ENCODE measurements around the gene OLFM2.

The OLFM2 gene

DNA sequence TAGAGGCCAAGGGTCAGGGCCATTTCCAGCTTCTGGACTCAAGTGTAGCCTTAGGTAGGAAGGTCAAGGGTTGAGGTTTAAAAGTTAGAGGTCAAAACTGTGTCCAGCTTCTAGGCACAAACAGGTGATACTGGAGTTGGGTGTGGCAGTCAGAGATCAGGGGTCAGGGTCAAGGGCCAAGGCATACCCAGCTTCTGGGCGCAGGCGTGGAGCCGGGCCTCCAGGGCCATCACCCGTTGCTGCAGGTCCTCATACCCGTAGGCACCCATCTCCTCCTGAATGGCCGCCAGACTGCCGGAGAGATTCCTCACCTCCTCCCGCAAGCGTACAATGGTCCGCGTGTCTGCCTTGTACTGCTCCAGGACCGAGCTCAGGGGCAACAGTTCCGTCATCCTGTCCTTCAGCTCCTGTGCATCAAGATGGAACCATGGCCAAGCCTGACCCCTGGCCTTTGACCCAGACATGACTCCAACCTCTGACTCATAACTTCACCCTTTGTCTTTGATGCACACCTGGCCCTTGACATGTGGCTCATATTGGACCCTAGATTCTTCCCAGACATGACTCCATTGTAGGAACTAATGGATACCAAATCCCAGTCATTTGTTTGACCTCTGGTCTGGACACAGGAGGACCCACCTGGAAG, 79.1 kb downstream of the OLFM2 start:
- TF ChIP-seq, protein P1, sequence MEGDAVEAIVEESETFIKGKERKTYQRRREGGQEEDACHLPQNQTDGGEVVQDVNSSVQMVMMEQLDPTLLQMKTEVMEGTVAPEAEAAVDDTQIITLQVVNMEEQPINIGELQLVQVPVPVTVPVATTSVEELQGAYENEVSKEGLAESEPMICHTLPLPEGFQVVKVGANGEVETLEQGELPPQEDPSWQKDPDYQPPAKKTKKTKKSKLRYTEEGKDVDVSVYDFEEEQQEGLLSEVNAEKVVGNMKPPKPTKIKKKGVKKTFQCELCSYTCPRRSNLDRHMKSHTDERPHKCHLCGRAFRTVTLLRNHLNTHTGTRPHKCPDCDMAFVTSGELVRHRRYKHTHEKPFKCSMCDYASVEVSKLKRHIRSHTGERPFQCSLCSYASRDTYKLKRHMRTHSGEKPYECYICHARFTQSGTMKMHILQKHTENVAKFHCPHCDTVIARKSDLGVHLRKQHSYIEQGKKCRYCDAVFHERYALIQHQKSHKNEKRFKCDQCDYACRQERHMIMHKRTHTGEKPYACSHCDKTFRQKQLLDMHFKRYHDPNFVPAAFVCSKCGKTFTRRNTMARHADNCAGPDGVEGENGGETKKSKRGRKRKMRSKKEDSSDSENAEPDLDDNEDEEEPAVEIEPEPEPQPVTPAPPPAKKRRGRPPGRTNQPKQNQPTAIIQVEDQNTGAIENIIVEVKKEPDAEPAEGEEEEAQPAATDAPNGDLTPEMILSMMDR (IDR thresholded peaks at IDR 0.05; ENCODE audit: low read depth, low read length, missing control alignments) = no peak
- no peak overlapping the region for H3K4me3 ChIP-seq (ENCODE audit: low read depth, low read length)
- no peak for DNase-seq (ENCODE audit: low read depth)

DNA sequence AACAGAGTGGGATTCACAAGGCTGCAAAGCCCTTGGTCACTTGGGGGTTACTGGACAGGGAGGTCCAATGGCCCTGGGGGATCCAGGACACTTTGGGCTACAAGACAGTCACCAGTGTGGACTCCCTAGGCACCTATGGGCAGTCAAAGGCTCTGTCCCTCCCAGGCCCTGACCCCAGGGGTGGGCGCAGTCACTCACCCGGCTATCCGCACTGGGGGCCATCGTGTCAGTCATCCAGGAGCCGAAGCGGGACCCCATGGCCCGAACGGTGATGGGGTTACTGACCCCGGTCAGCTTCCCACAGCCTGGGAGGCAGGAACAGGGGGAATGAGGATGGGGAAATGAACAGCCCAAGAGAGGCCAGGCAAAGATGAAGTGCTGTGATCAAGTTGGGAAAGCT, 79.7 kb downstream of the OLFM2 start:
- no peak overlapping the region for H3K4me3 ChIP-seq (ENCODE audit: low read depth, low read length)
- TF ChIP-seq, protein P1 (IDR thresholded peaks at IDR 0.05; ENCODE audit: low read depth, low read length, missing control alignments) = no peak

DNA sequence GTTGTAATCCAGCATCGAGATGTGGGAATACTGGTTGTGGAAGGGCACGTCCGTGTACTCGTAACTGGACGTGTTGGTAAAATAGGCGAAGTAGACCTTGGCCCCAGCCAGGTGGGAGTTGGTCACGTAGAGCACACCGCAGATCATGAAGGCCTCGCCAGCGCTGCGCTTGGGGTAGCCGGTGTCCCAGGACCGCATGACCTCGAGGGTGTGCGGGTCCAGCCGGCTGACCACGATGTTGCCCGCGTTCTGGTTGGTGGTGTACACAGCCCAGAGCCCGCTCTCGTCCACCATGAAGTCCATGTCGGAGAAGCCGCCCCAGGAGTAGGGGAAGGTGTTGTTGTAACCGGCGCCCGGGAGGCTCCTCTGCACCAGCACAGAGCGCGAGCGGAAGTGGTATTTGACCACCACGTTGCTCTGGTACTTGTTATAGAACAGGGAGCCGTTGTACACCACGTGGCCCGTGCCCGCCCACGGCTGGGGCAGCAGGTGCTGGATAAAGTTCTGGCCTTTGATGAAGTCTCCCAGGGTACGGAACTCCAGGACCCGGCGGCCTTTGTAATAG, 82.0 kb downstream of the OLFM2 start:
- TF ChIP-seq, protein P1 (IDR thresholded peaks at IDR 0.05; ENCODE audit: low read depth, low read length, missing control alignments) = no peak
- DNase-seq (ENCODE audit: low read depth) = no peak
- no peak overlapping the region for H3K4me3 ChIP-seq (ENCODE audit: low read depth, low read length)

More for the DNA sequence above, 79.7 kb downstream of the OLFM2 start:
- no peak for DNase-seq (ENCODE audit: low read depth)

DNA sequence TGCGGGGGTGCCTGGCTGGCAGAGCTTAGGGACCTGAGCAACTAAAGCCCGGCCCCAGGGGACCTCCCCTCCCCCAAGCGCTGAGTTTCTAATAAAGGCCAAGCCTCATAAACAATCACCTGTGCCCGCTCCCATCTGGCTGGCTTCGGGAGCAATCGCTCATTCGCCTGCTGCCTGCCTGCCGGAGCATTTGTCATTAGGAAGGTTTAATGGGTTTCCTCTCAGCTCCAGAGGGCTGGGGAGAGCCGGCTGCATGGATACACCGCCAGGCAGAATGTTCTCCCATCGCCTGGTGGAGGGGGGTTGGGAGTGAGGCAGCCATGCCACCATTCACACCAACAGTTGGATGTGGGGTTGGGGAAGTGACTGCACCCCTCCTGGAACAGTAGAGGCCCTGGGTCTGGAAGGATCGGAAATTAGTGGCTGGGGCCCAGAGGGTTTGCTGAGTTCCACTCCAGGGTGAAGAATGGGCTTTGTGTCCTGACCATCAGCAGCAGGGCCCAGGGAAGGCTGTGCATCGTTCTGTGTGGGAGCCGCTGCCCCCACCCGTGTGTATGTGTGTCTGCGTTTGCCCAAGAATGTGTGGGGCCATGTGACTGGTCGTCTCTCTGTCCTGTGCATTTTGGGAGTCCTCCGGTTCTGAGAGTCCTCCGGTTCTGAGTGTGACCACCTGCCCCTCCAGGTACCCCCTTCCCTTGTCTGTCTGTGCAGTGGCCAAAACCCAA, 85.9 kb downstream of the OLFM2 start:
- no peak for DNase-seq (ENCODE audit: low read depth)
- TF ChIP-seq, protein P1 (IDR thresholded peaks at IDR 0.05; ENCODE audit: low read depth, low read length, missing control alignments) = no peak
- no peak overlapping the region for H3K4me3 ChIP-seq (ENCODE audit: low read depth, low read length)

DNA sequence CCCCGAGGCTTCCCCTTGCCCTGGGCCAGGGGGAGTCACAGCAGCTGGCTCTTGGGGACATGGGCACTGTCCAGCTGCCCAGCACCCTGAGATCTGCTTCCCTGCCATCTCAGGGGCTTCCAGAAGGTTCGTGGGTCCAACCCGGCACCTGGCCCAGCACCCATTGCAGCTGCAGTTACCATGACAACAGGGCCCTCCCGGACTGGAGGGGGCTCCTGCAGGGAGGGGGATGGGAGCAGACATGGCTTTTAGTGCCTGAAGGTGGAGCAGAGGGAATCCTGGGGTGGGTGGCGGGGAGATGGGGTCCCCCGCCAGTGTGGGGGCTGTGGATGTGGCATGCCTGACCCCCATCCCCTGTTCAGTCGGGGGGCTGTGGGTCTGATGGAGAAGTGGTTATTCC, 86.5 kb downstream of the OLFM2 start:
- no peak overlapping the region for H3K4me3 ChIP-seq (ENCODE audit: low read depth, low read length)
- TF ChIP-seq, protein P1 (IDR thresholded peaks at IDR 0.05; ENCODE audit: low read depth, low read length, missing control alignments) = no peak
- DNase-seq (ENCODE audit: low read depth) = no peak

DNA sequence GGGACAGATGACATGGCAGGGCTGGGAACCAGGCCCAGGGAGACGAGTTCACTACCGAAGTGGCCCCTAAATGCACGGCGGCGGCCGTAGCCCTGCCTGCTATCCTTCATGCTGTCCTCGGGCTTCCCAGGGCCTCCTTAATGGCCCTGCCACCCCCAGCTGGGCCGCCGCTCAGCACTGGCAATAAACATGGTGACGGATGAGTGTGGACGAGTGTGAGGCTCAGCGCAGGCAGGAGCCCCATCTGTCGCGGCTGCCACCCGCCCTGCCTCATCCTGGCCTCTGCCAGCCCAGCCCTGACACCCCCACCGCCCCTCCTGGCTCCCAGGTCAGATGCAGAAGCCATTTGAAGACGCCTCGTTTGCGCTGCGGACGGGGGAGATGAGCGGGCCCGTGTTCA, 87.6 kb downstream of the OLFM2 start:
- H3K4me3 ChIP-seq (ENCODE audit: low read depth, low read length) = no peak overlapping the region
- no peak for DNase-seq (ENCODE audit: low read depth)
- TF ChIP-seq, protein P1 (IDR thresholded peaks at IDR 0.05; ENCODE audit: low read depth, low read length, missing control alignments) = no peak

All from GM12864 (cell line).